Neuronal stem cell (in vitro differentiated cells): Measurements from ENCODE around the gene C5orf46.

Source experiments
- DNase-seq: peaks from one replicate; pipeline ENCODE4 v3.0.0-alpha.2; 2013; ENCODE audit warnings: low spot score
- H2AFZ ChIP-seq: one replicate; pipeline ENCODE4 v1.6.1; 2013; ENCODE audit warnings: mild to moderate bottlenecking, low read length, inconsistent platforms
- H2AK5ac ChIP-seq: 2 replicates; pipeline ENCODE4 v1.6.1; 2013; ENCODE audit warnings: low read depth, mild to moderate bottlenecking, inconsistent platforms, low read length, moderate library complexity, mixed read lengths
- H2BK120ac ChIP-seq: 2 replicates; pipeline ENCODE4 v1.6.1; 2013; ENCODE audit warnings: low read depth, mild to moderate bottlenecking, inconsistent platforms, low read length, moderate library complexity, mixed read lengths
- H2BK12ac ChIP-seq: one replicate; pipeline ENCODE4 v1.6.1; 2013; ENCODE audit warnings: low read length, inconsistent platforms
- H2BK15ac ChIP-seq: 2 replicates; pipeline ENCODE4 v1.6.1; 2013; ENCODE audit warnings: mild to moderate bottlenecking, low read length, inconsistent platforms, mixed read lengths
- H2BK5ac ChIP-seq: one replicate; pipeline ENCODE4 v1.6.1; 2013; ENCODE audit warnings: inconsistent platforms, mild to moderate bottlenecking, low read length, moderate library complexity
- H3K14ac ChIP-seq: one replicate; pipeline ENCODE4 v1.6.1; 2013; ENCODE audit warnings: low read length, inconsistent platforms
- H3K18ac ChIP-seq: 2 replicates; pipeline ENCODE4 v1.6.1; 2013; ENCODE audit warnings: low read length, inconsistent platforms
- H3K23ac ChIP-seq: 2 replicates; pipeline ENCODE4 v1.6.1; 2013; ENCODE audit warnings: low read depth, mild to moderate bottlenecking, mixed read lengths, low read length, inconsistent platforms; ENCODE audit not compliant: poor library complexity
- H3K27ac ChIP-seq: replicated peaks from 3 replicates; pipeline ENCODE4 v1.5.1; 2013; ENCODE audit warnings: low read length, inconsistent platforms
- H3K27me3 ChIP-seq, 3 experiments: 2 replicates each; pipeline ENCODE4 v1.6.1; 2013; ENCODE audit warnings: low read length in 3 of 3, mild to moderate bottlenecking in 2 of 3, inconsistent platforms in 1 of 3, low read depth in 1 of 3, mixed read lengths in 1 of 3, moderate library complexity in 1 of 3; ENCODE audit not compliant: control insufficient read depth in 3 of 3, insufficient read depth in 3 of 3
- H3K36me3 ChIP-seq, 2 donors: replicated peaks in 1 of 2; 2 replicates each; pipeline ENCODE4 v1.6.1; 2013; ENCODE audit warnings: low read length in 2 of 2; ENCODE audit not compliant: control insufficient read depth in 2 of 2, insufficient read depth in 2 of 2
- H3K4ac ChIP-seq: 2 replicates; pipeline ENCODE4 v1.6.1; 2013; ENCODE audit warnings: inconsistent platforms, mild to moderate bottlenecking, low read length, moderate library complexity
- H3K4me1 ChIP-seq, 2 donors: 1 replicate in 1 of 2; 2 replicates in 1 of 2; pipeline ENCODE4 v1.6.1; 2013; ENCODE audit warnings: low read length in 2 of 2, low read depth in 1 of 2; ENCODE audit not compliant: control insufficient read depth in 2 of 2, insufficient read depth in 1 of 2
- H3K4me2 ChIP-seq: one replicate; pipeline ENCODE4 v1.6.1; 2013; ENCODE audit warnings: mild to moderate bottlenecking, low read length, inconsistent platforms; ENCODE audit not compliant: insufficient read depth, poor library complexity, severe bottlenecking
- H3K4me3 ChIP-seq, 2 donors: 2 replicates each; pipeline ENCODE4 v1.5.1; 2013; ENCODE audit warnings: low read length in 2 of 2, mild to moderate bottlenecking in 2 of 2, inconsistent platforms in 1 of 2, moderate library complexity in 1 of 2
- H3K79me1 ChIP-seq: one replicate; pipeline ENCODE4 v1.6.1; 2013; ENCODE audit warnings: low read depth, mild to moderate bottlenecking, inconsistent platforms, low read length, moderate library complexity
- H3K9ac ChIP-seq: one replicate; pipeline ENCODE4 v1.6.1; 2013; ENCODE audit warnings: mild to moderate bottlenecking, low read depth, low read length, inconsistent platforms; ENCODE audit not compliant: poor library complexity
- H3K9me3 ChIP-seq, 2 donors: replicated peaks in 1 of 2; 2 replicates each; pipeline versions ENCODE3 to v1.6.1; 2013; ENCODE audit warnings: low read length in 2 of 2, mild to moderate bottlenecking in 2 of 2, inconsistent platforms in 1 of 2, low read depth in 1 of 2, mixed read lengths in 1 of 2, moderate library complexity in 1 of 2; ENCODE audit not compliant: control insufficient read depth in 2 of 2, insufficient read depth in 1 of 2
- H4K8ac ChIP-seq: one replicate; pipeline ENCODE4 v1.6.1; 2013; ENCODE audit warnings: low read depth, mild to moderate bottlenecking, inconsistent platforms, low read length, moderate library complexity
- H4K91ac ChIP-seq: one replicate; pipeline ENCODE4 v1.6.1; 2013; ENCODE audit warnings: low read length, low read depth, mild to moderate bottlenecking, inconsistent platforms; ENCODE audit not compliant: poor library complexity
- WGBS, 2 donors: extraction: QIAGEN DNeasy Blood & Tissue Kit; methylation state at CpG; one replicate each; pipeline ENCODE4 v1.1.7; 2013; ENCODE audit warnings: missing lambda C conversion rate in 2 of 2, mixed read lengths in 1 of 2; ENCODE audit not compliant: insufficient read length in 2 of 2, insufficient replicate concordance in 1 of 2; ENCODE audit errors: extremely low coverage in 2 of 2; 5-methylcytosine and 5-hydroxymethylcytosine counted together

Gene C5orf46

GRCh38 chr5:147858565-147858964 lies 47.8 kb downstream of the C5orf46 start:
- Histone ChIP-seq H3K4me3 (no peak overlapping the region), H3K27ac (no peak overlapping the region), H3K36me3 (no peaks in the 10 kb centered on the region), H2AK5ac (no peak overlapping the region), H3K9ac (no peak overlapping the region), H3K18ac (no peak overlapping the region), H2AFZ (no peak overlapping the region), H3K4me2 (no peak overlapping the region), H3K14ac (no peak overlapping the region), H3K9me3 (no peaks in the 10 kb centered on the region), H4K8ac (no peak overlapping the region), H3K4me1 (no peaks in the 10 kb centered on the region), H2BK5ac (no peak overlapping the region), H3K27me3 (peaks cover 0 to 19% (median 0%) of the 10 kb centered on the region in 3 experiments), H3K23ac (no peak overlapping the region), H2BK120ac (no peak overlapping the region), H3K79me1 (no peaks in the 10 kb centered on the region), H4K91ac (no peak overlapping the region), H3K4ac (no peak overlapping the region), H2BK12ac (no peak overlapping the region), H2BK15ac (no peak overlapping the region)
- DNase-seq = no peak
- WGBS, 2 donors = no CpG with 5 or more reads among the region's 1 CpG

DNA sequence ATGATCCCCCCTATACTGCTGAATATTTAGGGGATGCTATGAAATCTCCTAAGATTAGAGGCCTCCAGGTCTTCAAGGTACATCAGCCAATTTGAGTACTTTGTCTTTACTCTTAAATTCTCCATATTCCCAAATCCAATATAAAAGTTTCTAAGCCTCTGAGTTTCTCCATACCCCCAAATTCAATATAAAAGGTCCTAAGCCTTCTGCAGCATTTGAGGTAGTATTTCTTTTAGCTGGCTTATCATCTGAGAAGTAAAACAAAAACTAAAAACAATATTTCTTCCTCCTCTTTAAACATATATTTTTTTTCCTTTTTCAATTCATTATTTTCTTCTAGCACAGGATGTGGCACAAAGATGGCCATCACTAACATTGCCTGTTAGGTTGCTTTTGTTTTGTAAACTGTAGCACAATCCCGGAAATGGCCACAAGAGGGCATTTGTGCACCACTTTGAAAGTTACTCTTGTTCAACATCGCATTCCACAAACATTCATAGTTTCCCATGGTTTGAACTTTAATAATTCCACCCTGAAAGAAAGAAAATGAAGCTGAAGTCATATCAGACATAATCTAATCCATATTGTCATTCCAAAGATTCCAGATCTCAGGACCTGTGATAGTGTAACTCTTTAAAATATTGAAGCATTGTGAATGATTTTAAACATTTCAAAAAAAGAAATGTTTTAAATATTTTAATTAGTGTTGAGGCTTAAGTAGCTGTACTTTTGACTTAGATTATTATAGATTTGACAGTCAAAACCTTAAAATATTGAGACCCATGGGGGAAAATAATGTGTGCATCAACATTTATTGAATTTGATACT lies 48.8 kb downstream of the C5orf46 start:
- no peak overlapping the region for H4K91ac ChIP-seq
- H3K4me2 ChIP-seq = no peak overlapping the region
- H2BK5ac ChIP-seq = no peak overlapping the region
- H4K8ac ChIP-seq = no peak overlapping the region
- no peak overlapping the region for H3K4me3 ChIP-seq
- H2BK12ac ChIP-seq = no peak overlapping the region
- no peak overlapping the region for H2BK120ac ChIP-seq
- no peak overlapping the region for H2BK15ac ChIP-seq
- H3K9ac ChIP-seq = no peak overlapping the region
- no peaks in the 10 kb centered on the region for H3K9me3 ChIP-seq
- no peak overlapping the region for H3K27ac ChIP-seq
- DNase-seq = peak; percentile 76
- no peak overlapping the region for H2AK5ac ChIP-seq
- no peak overlapping the region for H3K14ac ChIP-seq
- no CpG with 5 or more reads among the region's 2 CpGs for WGBS, 2 donors
- H3K18ac ChIP-seq = no peak overlapping the region
- H3K23ac ChIP-seq = no peak overlapping the region
- no peak overlapping the region for H2AFZ ChIP-seq
- no peaks in the 10 kb centered on the region for H3K36me3 ChIP-seq
- H3K27me3 ChIP-seq = peaks cover 0 to 19% (median 0%) of the 10 kb centered on the region in 3 experiments
- no peak overlapping the region for H3K4ac ChIP-seq
- no peaks in the 10 kb centered on the region for H3K79me1 ChIP-seq
- H3K4me1 ChIP-seq = no peaks in the 10 kb centered on the region

GRCh38 chr5:147856801-147857200 lies 49.5 kb downstream of the C5orf46 start:
- Histone ChIP-seq H3K36me3 (no peaks in the 10 kb centered on the region), H3K23ac (no peak overlapping the region), H3K79me1 (no peaks in the 10 kb centered on the region), H3K27ac (no peak overlapping the region), H2AFZ (no peak overlapping the region), H3K27me3 (peaks cover 0 to 19% (median 0%) of the 10 kb centered on the region in 3 experiments), H3K18ac (no peak overlapping the region), H3K4me2 (no peak overlapping the region), H2BK12ac (no peak overlapping the region), H3K4ac (no peak overlapping the region), H4K91ac (no peak overlapping the region), H4K8ac (no peak overlapping the region), H2BK120ac (no peak overlapping the region), H2BK15ac (no peak overlapping the region), H2AK5ac (no peak overlapping the region), H2BK5ac (no peak overlapping the region), H3K9ac (no peak overlapping the region), H3K4me1 (no peaks in the 10 kb centered on the region), H3K14ac (no peak overlapping the region), H3K9me3 (no peaks in the 10 kb centered on the region), H3K4me3 (no peak overlapping the region)
- DNase-seq = no peak

DNA sequence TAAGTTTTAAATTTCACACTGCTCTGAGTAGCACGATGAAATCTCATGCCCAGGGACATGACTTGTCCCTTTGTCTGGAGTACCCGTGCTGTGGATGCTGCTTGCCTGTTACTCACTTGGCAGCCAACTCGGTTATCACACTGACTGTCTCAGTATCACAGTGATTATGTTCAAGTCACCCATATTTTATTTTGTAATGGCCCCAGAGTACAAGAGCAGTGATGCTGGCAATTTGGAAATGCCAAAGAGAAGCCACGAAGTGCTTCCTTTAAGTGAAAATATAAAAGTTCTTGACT lies 50.6 kb downstream of the C5orf46 start:
- Histone ChIP-seq H2BK12ac (no peak overlapping the region), H3K79me1 (no peaks in the 10 kb centered on the region), H3K9ac (no peak overlapping the region), H3K36me3 (no peaks in the 10 kb centered on the region), H2BK15ac (no peak overlapping the region), H3K4ac (no peak overlapping the region), H2BK5ac (no peak overlapping the region), H4K8ac (no peak overlapping the region), H3K27me3 (peaks cover 0 to 18% (median 0%) of the 10 kb centered on the region in 3 experiments), H3K4me1 (no peaks in the 10 kb centered on the region), H2AFZ (no peak overlapping the region), H2BK120ac (no peak overlapping the region), H3K4me3 (no peak overlapping the region), H3K18ac (no peak overlapping the region), H3K23ac (no peak overlapping the region), H4K91ac (no peak overlapping the region), H3K27ac (no peak overlapping the region), H2AK5ac (no peak overlapping the region), H3K14ac (no peak overlapping the region), H3K4me2 (no peak overlapping the region), H3K9me3 (no peaks in the 10 kb centered on the region)
- no peak for DNase-seq
- WGBS, 2 donors = no CpG with 5 or more reads among the region's 4 CpGs
